Sciatic nerve (tissue), 2 donors: Measurements from ENCODE around the gene FCN2. TPM values are rescaled to one million over a fixed set of nuclear protein-coding genes. Genes with fewer than 3 reads are reported as not detected.

ENCODE experiments used
- ATAC-seq: fragments of 200-7000 bp; cut with Tn5 transposase; one replicate; pipeline ENCODE4 v1.9.1; 2020; ENCODE audit warnings: mild to moderate bottlenecking, moderate library complexity
- DNase-seq: peaks from one replicate; pipeline ENCODE4 v3.0.0-alpha.2; 2020; ENCODE audit warnings: low spot score
- intact Hi-C: fragments of 100-400 bp; cut with DNase I; formaldehyde crosslinking; loops from one replicate; pipeline ENCODE4 v1.14.2; 2022
- total RNA-seq: library from RNA; stranded (reverse); fragmentation: NEBNext Ultra II Directional; extraction: Animal tissue kit (Norgen Biotek cat#: 25700); gene quantifications from one replicate; pipeline ENCODE4 v1.2.1, GENCODE V29; 2021
- donor health status: DM: no; HTN: no; CAD: no.
- donor health status: DM: no; HTN: no; CAD: no.

Gene FCN2
- total RNA-seq, 1 donor from 2014 or later, result not detected

DNA sequence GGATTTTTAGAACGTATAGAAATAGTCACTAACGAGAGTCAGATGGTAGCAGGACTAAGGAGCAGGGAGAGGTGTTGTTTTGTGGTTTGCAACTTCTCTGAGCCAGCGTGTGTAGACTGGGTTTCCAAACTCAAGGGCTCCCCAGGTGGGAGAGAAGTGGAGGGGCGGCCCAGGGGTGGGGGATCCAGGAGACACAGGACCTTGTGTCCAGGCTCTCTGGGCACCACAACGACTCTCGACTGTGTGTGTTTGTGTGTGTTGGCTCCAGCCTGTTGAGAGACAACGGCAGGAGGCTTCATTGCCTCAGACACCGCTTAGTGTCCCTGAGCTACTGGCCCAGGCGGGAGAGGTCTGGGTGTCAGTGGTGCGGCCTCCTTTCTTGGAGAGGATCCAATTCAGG, 38.0 kb downstream of the FCN2 start:
- intact Hi-C loops, result no loop called here
- no peak for ATAC-seq
- no peak for DNase-seq

GRCh38 chr9:134919303-134919702, 38.7 kb downstream of the FCN2 start:
- DNase-seq, result no peak
- ATAC-seq, result no peak
- intact Hi-C loops, result no loop called here

DNA sequence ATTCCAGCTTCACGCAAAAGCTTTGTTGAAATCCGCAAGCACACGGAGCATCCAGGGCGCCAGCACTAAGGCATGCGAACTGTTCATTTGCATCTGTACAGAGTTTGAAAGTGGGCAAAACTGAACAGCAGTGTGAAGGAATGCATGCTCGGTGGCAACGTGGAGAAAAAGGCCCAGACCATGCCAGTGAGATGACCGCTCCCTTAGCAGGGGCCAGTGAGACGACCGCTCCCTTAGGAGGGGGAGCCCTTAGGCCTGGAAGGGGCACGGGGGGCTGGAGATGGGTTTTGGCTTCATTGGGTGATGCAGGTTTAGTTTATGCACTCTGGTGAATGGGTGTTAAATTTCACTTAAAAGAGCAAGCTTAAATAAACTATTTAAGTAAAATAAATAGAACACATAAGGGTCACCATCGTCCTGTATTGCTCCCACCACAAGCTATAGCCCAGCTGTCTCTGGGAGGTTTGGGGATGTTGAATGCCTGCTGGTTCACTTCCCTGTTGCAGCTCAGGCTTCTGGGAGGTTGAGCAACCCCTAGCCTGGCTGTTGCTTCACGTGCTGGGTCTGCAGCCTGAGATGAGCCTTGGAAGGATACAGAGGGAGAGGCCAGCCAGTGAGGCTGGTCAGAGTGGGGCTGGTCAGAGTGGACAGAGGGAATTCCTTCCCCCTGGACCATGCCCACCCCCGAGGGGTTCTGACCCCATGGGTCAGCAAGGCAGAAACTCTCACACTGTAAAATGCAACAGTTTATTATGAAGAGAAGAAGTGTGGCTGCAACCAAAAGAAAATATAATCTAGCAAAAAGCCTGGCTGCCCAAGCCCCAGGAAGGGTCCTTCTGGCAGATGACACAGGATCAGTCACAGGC, 41.7 kb downstream of the FCN2 start:
- intact Hi-C loops, result no loop called here
- no peak for DNase-seq
- peak; percentile 81 for ATAC-seq

- peak; percentile 28 for ATAC-seq
- no peak for DNase-seq
- intact Hi-C loops, result no loop called here
These were observed 42.3 kb downstream of the FCN2 start for GRCh38 chr9:134922932-134923240.

GRCh38 chr9:134923466-134923865, 42.9 kb downstream of the FCN2 start:
- intact Hi-C loops, result no loop called here
- no peak for DNase-seq
- no peak for ATAC-seq

- DNase-seq (peak; percentile 36), ATAC-seq (no peak)
- intact Hi-C loops, result no loop called here
These were observed 44.5 kb downstream of the FCN2 start for GRCh38 chr9:134925011-134925511.

GRCh38 chr9:134928436-134929192, 48.0 kb downstream of the FCN2 start:
- intact Hi-C loops, result no loop called here
- DNase-seq (no peak), ATAC-seq (peak; percentile 22)

GRCh38 chr9:134929193-134930158, 48.9 kb downstream of the FCN2 start:
- DNase-seq (no peak), ATAC-seq (peak; percentile 85)
- intact Hi-C loops, result no loop called here

- intact Hi-C loops, result no loop called here
- DNase-seq (no peak), ATAC-seq (no peak)
These were observed 49.8 kb downstream of the FCN2 start for GRCh38 chr9:134930398-134930797.

DNA sequence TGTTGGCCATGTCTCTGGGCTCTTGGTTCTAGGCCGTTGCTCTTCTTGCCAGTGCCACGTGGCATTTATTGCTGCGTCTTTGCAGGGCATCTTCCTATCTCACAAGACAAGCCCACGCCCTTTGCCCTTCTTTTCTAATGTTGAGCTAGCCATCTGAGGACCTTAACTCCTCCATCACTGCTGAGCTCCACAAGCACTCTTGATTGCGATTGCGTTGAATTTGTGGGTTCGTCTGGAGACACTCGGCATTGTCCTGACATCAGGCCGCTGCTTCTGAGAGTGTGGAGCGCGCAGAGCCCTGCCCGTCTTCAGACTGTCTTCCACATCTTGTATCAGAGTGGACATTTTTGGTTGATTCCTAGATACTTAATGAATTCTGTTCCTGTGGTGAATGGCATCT, 51.6 kb downstream of the FCN2 start:
- DNase-seq, result no peak
- ATAC-seq, result no peak
- intact Hi-C loops, result no loop called here

- intact Hi-C loops, result no loop called here
- no peak for DNase-seq
- ATAC-seq, result no peak
These were observed 52.0 kb downstream of the FCN2 start for GRCh38 chr9:134932606-134933005.

DNA sequence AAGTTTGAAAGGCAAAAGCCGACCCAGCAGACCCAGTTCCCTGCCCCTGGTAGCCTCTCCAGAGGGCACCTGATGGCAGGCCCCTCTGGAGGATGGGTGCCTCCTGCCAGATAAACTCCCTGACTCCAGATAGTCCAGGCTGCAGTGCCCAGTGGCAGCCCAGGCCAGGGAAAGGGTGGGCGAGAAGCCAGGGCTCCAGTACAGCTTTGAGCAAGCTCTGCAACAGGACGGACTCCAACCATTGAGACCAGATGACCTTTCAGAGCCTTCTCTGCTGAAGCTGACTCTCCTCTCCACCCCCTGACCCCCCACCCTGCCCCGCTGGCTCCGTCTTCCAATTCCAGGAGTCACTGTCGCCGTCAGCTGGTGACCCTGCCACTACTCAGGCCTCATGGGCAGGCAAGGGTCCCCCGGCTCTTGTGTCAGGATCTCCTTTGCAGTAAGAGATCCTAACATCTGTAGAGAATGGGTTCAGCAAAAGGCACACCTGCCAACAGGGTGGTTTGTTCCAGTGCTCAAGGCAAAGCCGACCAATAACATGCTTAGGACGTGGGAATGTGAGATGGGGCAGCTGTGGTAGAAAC, 52.6 kb downstream of the FCN2 start:
- intact Hi-C loops, result no loop called here
- no peak for ATAC-seq
- DNase-seq, result no peak

- ATAC-seq (no peak), DNase-seq (no peak)
- intact Hi-C loops, result no loop called here
These were observed 54.5 kb downstream of the FCN2 start for GRCh38 chr9:134935056-134935640.

DNA sequence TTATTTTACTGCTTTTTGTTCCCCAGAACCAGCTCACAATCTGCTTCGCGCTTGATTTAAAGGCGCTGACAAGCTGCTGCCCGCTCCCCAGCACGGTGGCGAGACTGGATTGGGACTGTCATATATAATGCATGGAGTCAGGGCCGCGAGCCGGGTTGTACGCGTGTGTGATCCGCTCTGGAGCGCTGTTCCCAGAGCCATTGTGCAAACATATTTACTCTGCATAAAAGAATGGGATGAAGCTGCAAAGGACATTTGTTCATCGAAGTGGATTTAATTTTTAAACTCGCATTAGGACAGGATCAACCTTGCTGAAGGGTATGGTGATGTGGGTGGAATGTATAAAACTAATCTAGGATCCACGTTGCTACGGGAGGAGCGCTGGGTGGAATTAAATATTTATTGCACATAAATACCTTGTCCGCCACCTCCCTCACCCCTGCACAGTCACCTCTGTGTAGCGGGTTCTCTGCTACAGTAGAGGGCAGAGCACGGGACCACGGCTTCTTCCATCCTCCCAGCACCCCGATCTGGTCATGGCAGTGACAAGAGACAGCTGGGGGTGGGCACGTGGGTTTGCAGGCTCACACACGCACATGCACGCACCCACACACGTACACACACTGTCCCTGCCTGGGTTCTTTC, 55.2 kb downstream of the FCN2 start:
- no peak for DNase-seq
- intact Hi-C loops, result no loop called here
- ATAC-seq, result no peak

- ATAC-seq (peak; percentile 29), DNase-seq (no peak)
- intact Hi-C loops, result no loop called here
These were observed 55.9 kb downstream of the FCN2 start for GRCh38 chr9:134936346-134937163.
